ENCODE measurements around the gene PDLIM5.

DNA sequence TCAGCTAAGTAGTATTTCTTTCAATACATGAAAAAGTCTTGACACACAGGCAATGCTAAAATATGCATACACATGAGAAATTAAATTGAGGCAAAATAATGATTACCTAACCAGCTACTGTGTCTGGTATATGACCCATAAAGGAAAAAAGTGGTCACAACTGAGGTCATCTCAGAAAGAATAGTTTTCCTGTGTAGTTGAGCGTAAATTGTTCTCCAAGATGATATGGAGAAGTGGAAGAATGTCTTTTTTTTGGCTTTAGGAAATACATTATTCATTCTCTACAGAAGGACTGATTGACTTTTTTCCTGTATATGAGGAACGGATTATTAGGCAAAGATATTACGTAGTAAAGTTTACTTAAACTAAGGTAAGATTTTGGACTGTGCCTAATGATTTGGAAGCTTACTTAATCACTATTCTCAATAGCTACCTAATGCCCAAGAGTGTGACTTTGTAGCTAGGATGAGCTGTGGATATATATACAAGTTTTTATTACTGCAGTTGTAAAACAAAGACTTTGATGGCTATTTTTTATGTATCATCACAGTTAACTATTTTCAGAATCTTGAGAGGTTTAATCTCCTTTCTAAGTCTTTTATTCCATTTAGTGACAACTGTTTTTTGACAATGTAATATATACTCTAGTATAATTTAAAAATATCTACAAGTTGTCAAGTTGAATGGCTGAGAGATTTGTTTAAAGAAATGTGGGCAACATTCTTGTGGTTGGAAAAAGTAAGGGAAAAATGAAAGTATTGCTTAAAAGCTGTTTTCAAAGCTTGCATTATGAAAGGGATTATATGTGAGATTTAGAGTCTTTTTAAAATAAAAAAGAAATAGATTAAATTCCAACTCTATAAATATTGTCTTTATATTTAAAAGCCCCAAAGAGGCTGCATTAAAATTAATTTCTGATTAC is 100.2 kb downstream of the PDLIM5 start:
- TF ChIP-seq, protein P1, sequence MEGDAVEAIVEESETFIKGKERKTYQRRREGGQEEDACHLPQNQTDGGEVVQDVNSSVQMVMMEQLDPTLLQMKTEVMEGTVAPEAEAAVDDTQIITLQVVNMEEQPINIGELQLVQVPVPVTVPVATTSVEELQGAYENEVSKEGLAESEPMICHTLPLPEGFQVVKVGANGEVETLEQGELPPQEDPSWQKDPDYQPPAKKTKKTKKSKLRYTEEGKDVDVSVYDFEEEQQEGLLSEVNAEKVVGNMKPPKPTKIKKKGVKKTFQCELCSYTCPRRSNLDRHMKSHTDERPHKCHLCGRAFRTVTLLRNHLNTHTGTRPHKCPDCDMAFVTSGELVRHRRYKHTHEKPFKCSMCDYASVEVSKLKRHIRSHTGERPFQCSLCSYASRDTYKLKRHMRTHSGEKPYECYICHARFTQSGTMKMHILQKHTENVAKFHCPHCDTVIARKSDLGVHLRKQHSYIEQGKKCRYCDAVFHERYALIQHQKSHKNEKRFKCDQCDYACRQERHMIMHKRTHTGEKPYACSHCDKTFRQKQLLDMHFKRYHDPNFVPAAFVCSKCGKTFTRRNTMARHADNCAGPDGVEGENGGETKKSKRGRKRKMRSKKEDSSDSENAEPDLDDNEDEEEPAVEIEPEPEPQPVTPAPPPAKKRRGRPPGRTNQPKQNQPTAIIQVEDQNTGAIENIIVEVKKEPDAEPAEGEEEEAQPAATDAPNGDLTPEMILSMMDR (IDR thresholded peaks at IDR 0.05): no peak
- no peak for TF ChIP-seq POLR2A (IDR thresholded peaks at IDR 0.05)
